SKM-1 (cell line): ENCODE results near the gene SLC25A42.
A peak's percentile ranks its signal among the peaks of the same experiment; 100 is the strongest.
"Not testable (repeated sequence)": the region's sequence is repeated elsewhere in the genome, so short reads cannot be mapped to it uniquely, and the experiment has no call there.

Experiments
- DNase-seq: peaks from one replicate; lab custom pipeline; 2025; ENCODE audit not compliant: unreplicated experiment; lab: John Stamatoyannopoulos, UW

Gene SLC25A42

GRCh38 chr19:19102566-19102965, 38.8 kb downstream of the SLC25A42 start:
- DNase-seq = not testable (repeated sequence)

GRCh38 chr19:19103167-19103566, 39.4 kb downstream of the SLC25A42 start:
- DNase-seq = no peak

GRCh38 chr19:19105365-19106055, 41.7 kb downstream of the SLC25A42 start:
- DNase-seq = no peak

GRCh38 chr19:19106056-19106551, 42.3 kb downstream of the SLC25A42 start:
- DNase-seq = no peak

- DNase-seq = not testable (repeated sequence)
Observed at GRCh38 chr19:19106938-19107337, 43.1 kb downstream of the SLC25A42 start.

GRCh38 chr19:19107654-19108053, 43.9 kb downstream of the SLC25A42 start:
- no peak for DNase-seq

GRCh38 chr19:19109601-19110000, 45.8 kb downstream of the SLC25A42 start:
- no peak for DNase-seq

GRCh38 chr19:19110410-19111135, 46.8 kb downstream of the SLC25A42 start:
- no peak for DNase-seq

- no peak for DNase-seq
Observed at GRCh38 chr19:19111136-19111835, 47.5 kb downstream of the SLC25A42 start.

- no peak for DNase-seq
Observed at GRCh38 chr19:19111967-19112580, 48.3 kb downstream of the SLC25A42 start.

GRCh38 chr19:19113040-19113626, 49.3 kb downstream of the SLC25A42 start:
- DNase-seq = no peak

GRCh38 chr19:19115954-19116353, 52.2 kb downstream of the SLC25A42 start:
- DNase-seq = peak; percentile 6

GRCh38 chr19:19119325-19120237, 55.8 kb downstream of the SLC25A42 start:
- no peak for DNase-seq

GRCh38 chr19:19120308-19121231, 56.8 kb downstream of the SLC25A42 start:
- no peak for DNase-seq

GRCh38 chr19:19121371-19121770, 57.6 kb downstream of the SLC25A42 start:
- no peak for DNase-seq

GRCh38 chr19:19122902-19123301, 59.1 kb downstream of the SLC25A42 start:
- DNase-seq = no peak

GRCh38 chr19:19123386-19123785, 59.6 kb downstream of the SLC25A42 start:
- no peak for DNase-seq

GRCh38 chr19:19126102-19126501, 62.3 kb downstream of the SLC25A42 start:
- DNase-seq = no peak

GRCh38 chr19:19131989-19132388, 68.2 kb downstream of the SLC25A42 start:
- DNase-seq = no peak
